GM21529 (cell line): ENCODE data around the gene WASF2.

Source experiments
- ATAC-seq: cut with Tn5 transposase; IDR thresholded peaks from one replicate; pipeline ENCODE4 v1.9.1; 2021; ENCODE audit not compliant: unreplicated experiment

The WASF2 gene

DNA sequence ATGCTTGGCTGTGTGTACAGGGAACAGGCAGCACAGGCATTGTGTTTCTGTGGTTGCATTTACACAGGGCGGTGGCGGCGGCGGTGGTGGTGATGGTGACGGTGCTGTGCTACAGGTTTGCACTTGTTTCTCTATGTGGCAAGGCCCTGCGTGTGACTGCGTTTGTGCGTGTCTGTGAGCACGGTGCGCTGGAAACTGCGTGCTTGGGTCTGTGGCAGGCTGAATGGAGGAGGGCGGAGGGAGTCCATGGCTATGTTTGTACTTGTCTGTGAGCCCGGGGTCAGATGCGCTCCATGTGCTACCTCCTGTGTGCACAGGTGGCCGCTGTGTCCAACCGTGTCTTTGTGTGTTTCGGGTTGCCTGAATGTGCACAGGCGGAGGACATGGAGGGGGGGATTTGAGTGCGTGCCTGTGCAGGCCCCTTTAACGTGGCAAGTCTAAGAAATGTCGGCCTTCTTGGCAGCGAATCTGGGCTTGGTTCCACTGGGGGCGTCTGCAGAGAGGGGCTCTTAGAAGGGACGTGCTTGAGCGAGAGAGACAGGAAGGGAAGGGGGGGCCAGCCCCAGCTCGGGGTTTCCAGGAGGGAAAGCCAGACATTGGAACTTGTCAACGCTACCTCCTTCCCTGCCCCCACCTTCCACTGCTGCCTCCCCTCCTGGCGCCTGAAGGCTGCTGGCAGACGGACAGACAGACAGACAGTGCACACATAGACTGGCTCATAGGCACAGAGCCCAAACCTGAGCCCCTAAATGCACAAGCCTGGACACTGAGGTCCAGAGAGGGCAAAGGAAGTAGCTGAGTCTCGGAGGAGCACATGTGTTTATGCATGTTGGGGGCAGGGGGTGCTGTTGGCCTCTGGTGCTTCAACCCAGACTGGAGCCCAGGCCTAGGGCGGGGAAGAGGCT is 32.7 kb upstream of the WASF2 start:
- no peak for ATAC-seq

GRCh38 chr1:27521861-27522431 is 32.0 kb upstream of the WASF2 start:
- no peak for ATAC-seq

DNA sequence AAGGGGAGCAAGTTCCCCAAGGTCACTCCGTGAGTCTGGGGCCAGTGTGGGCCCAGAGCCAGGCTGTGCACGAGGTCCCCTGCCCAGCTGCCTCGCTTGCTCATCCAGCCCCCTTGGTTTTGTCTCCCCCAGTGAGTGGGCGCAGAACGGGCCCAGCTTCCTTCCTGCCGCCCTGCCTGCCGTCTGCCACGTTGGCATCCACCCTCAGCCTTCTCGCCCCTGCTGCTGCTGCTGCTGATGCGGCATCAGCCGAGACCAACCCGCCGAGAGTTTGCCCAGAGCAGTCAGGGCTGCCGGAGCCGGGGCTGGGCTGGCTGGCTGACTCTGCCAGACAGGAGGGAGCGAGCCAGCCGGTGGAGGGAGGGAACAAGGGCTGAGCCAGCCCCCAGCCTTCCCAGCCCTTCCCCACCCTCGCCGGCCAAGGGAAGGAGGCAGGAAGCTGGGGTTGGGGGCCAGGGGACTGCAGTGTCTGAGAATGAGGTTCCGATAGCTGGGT is 31.4 kb upstream of the WASF2 start:
- no peak for ATAC-seq

GRCh38 chr1:27520651-27521050 is 30.7 kb upstream of the WASF2 start:
- no peak for ATAC-seq

- ATAC-seq, result no peak
Measured at GRCh38 chr1:27519331-27520258, 29.6 kb upstream of the WASF2 start.

- no peak for ATAC-seq
Measured at GRCh38 chr1:27518808-27519207, 28.8 kb upstream of the WASF2 start.

- no peak for ATAC-seq
Measured at GRCh38 chr1:27517907-27518718, 28.1 kb upstream of the WASF2 start.

- ATAC-seq, result no peak
Measured at GRCh38 chr1:27517301-27517700, 27.3 kb upstream of the WASF2 start.

DNA sequence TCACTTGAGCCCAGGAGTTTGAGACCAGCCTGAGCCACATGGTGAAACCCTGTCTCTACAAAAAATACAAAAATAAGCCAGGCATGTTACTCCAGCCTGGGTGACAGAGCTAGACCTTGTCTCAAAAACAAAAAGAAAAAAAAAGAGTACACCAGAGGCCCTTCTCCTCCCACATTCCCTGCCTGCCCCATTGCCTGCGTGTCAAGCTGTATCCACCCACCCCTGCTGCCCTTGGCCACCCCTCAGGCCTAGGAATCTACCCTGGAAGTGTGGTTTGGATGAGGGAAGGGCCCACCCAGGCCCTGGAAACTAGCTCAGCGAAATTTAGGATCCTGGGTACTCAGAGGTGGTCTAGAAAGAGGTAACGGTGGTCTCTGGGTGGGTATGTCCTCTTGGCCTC is 25.7 kb upstream of the WASF2 start:
- no peak for ATAC-seq

DNA sequence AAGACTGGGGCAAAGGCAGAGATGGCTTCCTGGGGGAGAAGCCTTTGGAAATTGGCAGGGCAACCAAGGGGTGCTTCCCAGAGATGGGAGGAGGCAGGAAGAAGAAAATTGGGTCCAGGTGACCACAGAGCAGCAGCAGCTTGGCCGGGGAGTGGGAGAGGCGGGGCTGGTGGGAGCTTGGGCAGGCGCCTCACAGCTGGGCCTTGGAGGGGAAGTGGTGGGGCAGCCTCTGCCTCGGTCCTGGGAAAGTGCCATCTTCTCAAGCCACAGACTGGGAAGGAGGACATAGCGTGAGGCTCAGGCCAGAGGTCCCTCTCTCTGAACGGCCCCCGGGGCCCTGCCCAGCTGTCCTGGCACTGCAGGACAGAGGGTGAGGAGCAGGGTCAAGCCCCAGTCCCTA is 24.0 kb upstream of the WASF2 start:
- no peak for ATAC-seq

DNA sequence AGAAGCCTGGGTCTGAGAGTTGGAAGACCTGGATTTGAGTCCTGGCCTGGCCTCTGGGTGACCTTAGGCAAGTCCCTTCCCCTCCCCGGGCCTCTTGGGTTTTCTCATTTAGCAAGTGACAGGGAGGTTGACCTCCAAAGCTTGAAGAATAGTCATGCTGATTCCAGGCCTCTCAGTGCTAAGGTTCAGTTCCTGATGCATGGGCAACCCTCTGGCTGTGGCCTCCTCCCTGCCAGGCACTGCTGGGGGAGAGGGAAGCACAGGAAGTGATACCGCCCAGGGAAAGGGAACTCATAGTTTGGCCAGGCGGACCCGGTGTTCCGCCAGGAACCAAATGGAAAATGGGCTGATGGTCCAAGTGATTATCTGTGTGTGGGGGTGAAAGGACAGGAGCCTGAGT is 23.6 kb upstream of the WASF2 start:
- ATAC-seq, result no peak

DNA sequence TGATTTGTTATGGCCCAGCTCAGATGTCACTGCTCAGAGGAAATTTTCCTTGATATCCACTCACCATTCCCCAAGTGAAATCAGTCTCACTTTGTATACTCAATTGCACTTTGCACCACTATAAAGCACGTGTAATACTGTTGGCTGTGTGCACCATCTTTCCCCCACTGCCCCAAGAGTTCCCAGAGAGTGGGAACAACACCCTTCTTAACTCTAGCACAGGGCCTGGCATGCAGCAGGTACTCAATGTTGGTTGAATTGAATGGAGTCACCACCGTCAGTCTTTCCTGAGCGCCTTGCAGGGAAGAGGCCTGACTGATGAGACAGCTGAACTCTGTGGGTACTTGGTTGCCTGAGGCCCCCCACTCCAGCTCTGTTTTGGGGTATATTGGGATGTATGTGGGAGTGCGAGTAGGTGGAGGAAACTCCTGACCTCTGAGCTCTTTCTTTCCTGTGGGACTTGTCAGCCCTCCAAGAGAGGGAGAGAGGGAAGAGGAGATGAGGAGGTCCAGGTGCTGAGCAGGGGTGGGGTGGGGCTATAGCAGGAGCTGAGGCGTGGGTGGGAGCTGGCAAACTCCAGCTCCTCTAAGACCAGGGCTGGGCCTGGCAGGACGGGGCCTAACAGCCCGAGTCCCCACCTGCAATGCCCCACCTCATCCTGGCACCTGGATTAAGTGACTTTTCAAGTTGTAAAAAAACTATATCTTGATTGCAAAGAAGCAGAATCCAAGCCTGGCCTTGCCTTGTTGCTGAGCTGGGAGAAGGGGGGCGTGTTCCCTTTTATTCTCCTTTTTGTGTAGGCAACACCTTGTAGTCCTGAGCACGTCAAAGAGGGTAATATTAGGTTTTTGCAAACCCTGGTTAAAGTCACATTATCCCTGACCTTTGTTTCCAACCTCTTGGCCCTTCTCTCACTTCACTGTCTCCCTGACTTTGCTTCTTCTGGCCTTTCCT is 19.4 kb upstream of the WASF2 start:
- no peak for ATAC-seq

- ATAC-seq, result no peak
Measured at GRCh38 chr1:27507960-27508665, 18.1 kb upstream of the WASF2 start.

DNA sequence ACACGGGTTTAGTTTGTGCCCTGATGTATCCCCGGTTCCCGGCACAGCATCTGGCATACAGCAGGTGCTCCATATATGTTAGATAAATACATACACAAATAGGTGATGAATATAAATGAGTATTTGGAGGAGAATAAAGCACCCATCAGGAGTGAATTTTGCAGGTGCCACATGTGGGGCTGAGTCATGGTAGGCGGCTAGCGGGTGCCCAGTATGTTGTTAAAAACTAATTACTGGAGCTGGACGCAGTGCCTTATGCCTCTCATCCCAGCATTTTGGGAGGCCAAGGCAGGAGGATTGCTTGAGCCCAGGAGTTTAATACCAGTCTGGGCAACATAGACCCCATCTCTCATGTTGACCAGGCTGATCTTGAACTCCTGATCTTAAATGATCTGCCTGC is 16.7 kb upstream of the WASF2 start:
- ATAC-seq, result no peak

- ATAC-seq, result no peak
Measured at GRCh38 chr1:27505420-27505680, 15.4 kb upstream of the WASF2 start.

GRCh38 chr1:27504588-27505419 is 14.8 kb upstream of the WASF2 start:
- no peak for ATAC-seq

- ATAC-seq, result no peak
Measured at GRCh38 chr1:27503844-27504587, 14.0 kb upstream of the WASF2 start.

GRCh38 chr1:27503033-27503432 is 13.1 kb upstream of the WASF2 start:
- ATAC-seq, result no peak
